GM12892 (cell line): ENCODE measurements around the gene TMEM62.
"Not testable (repeated sequence)": the region's sequence is repeated elsewhere in the genome, so short reads cannot be mapped to it uniquely, and the experiment has no call there.

ENCODE experiments used
- DNase-seq: peaks from one replicate; pipeline ENCODE4 v3.0.0; 2011; ENCODE audit not compliant: insufficient read length
- FAIRE-seq: peaks from 2 replicates; lab custom pipeline; 2011; peaks lifted over from hg19 to GRCh38; lab: Jason Lieb, UNC
- POLR2A ChIP-seq: IDR thresholded peaks from 2 replicates; pipeline ENCODE4 v1.6.1; 2011; ENCODE audit warnings: low read depth, low read length, control low read depth
- POLR2AphosphoS5 ChIP-seq: IDR thresholded peaks from 2 replicates; pipeline ENCODE4 v1.6.1; 2011; ENCODE audit warnings: low read depth, low read length, control low read depth
- TAF1 ChIP-seq: IDR thresholded peaks from 2 replicates; pipeline ENCODE4 v1.6.1; 2011; ENCODE audit warnings: low read depth, mild to moderate bottlenecking, control low read depth, low read length, borderline replicate concordance

The TMEM62 gene

GRCh38 chr15:43127752-43128151 lies 5.6 kb upstream of the TMEM62 start:
- TF ChIP-seq TAF1, result no peak
- no peak for TF ChIP-seq POLR2AphosphoS5
- TF ChIP-seq POLR2A, result no peak
- FAIRE-seq (no peak), DNase-seq (no peak)

- DNase-seq, FAIRE-seq: not testable (repeated sequence)
Observed at GRCh38 chr15:43128174-43128979, 5.0 kb upstream of the TMEM62 start.

- DNase-seq (no peak), FAIRE-seq (no peak)
- TF ChIP-seq POLR2A (no peak), POLR2AphosphoS5 (no peak), TAF1 (no peak)
Observed at GRCh38 chr15:43128980-43129335, 4.4 kb upstream of the TMEM62 start.

GRCh38 chr15:43132830-43133429 lies 456 bp upstream of the TMEM62 start:
- DNase-seq (no peak), FAIRE-seq (no peak)
- TF ChIP-seq POLR2A (no peak), POLR2AphosphoS5 (no peak), TAF1 (no peak)

- TF ChIP-seq POLR2AphosphoS5, result no peak
- peak; percentile 17; the same call in 1 of the 2 replicates for TF ChIP-seq POLR2A
- no peak for TF ChIP-seq TAF1
- FAIRE-seq (peak; percentile 76), DNase-seq (no peak)
Observed at GRCh38 chr15:43134157-43134635, 810 bp downstream of the TMEM62 start.

- DNase-seq (no peak), FAIRE-seq (no peak)
- TF ChIP-seq POLR2AphosphoS5, result no peak
Observed at GRCh38 chr15:43135351-43135750, 2.0 kb downstream of the TMEM62 start.

GRCh38 chr15:43143203-43143941 lies 10.0 kb downstream of the TMEM62 start:
- TF ChIP-seq TAF1, result no peak
- no peak for TF ChIP-seq POLR2A
- no peak for TF ChIP-seq POLR2AphosphoS5
- no peak for FAIRE-seq
- DNase-seq, result no peak

GRCh38 chr15:43144512-43144911 lies 11.1 kb downstream of the TMEM62 start:
- DNase-seq (no peak), FAIRE-seq (no peak)
- peak; percentile 23; the same call in 1 of the 2 replicates for TF ChIP-seq POLR2A
- no peak for TF ChIP-seq POLR2AphosphoS5
- TF ChIP-seq TAF1, result no peak

GRCh38 chr15:43146184-43146583 lies 12.8 kb downstream of the TMEM62 start:
- no peak for FAIRE-seq
- no peak for DNase-seq
- TF ChIP-seq POLR2AphosphoS5, result no peak
- no peak for TF ChIP-seq POLR2A
- TF ChIP-seq TAF1, result no peak

- no peak for DNase-seq
- FAIRE-seq, result no peak
- TF ChIP-seq TAF1, result no peak
- TF ChIP-seq POLR2AphosphoS5, result no peak
- no peak for TF ChIP-seq POLR2A
Observed at GRCh38 chr15:43150191-43150929, 17.0 kb downstream of the TMEM62 start.

- TF ChIP-seq POLR2AphosphoS5 (no peak), POLR2A (no peak), TAF1 (no peak)
- no peak for DNase-seq
- no peak for FAIRE-seq
Observed at GRCh38 chr15:43151688-43152087, 18.3 kb downstream of the TMEM62 start.

GRCh38 chr15:43153269-43153668 lies 19.9 kb downstream of the TMEM62 start:
- TF ChIP-seq POLR2A (no peak), TAF1 (no peak), POLR2AphosphoS5 (no peak)
- DNase-seq (no peak), FAIRE-seq (peak; percentile 17)
